K562 (cell line): ENCODE data around the gene EXOC4. TPM values are rescaled to one million over a fixed set of nuclear protein-coding genes. Genes with fewer than 3 reads are reported as not detected.

Experiments
- ATAC-seq: fragments of 200-7000 bp; cut with Tn5 transposase; 3 replicates; pipeline ENCODE4 v1.9.1; 2020; ENCODE audit warnings: moderate library complexity
- BruUV-seq: library from RNA; stranded (reverse); fragments of 400-500 nt; replicated peaks from 2 replicates; lab custom pipeline; 2021; lab: Mats Ljungman, UMichigan
- CTCF ChIA-PET: fragments of 300-600 bp; formaldehyde crosslinking; extraction: SDS; loops from one replicate; lab custom pipeline; 2021; ENCODE audit warnings: low intra/inter-chr PET ratio; lab: Yijun Ruan, JAX
- POLR2A ChIA-PET: fragments of 300-600, 350-650 bp; sonication (Branson Sonifier 250); formaldehyde crosslinking; extraction: SDS; loops from one replicate; lab custom pipeline; 2021; ENCODE audit warnings: antibody characterized with exemption, inconsistent platforms; lab: Yijun Ruan, JAX
- DNase-seq, 4 experiments: peaks; one replicate each; pipeline versions ENCODE4 v3.0.0 to v3.0.0-alpha.2; 2011 to 2018; ENCODE audit warnings: low spot score in 3 of 4, mixed read lengths in 3 of 4; ENCODE audit errors: extremely low read depth in 1 of 4
- FAIRE-seq: peaks from 2 replicates; lab custom pipeline; 2011; peaks lifted over from hg19 to GRCh38; lab: Jason Lieb, UNC
- H2AFZ ChIP-seq: 2 replicates; pipeline ENCODE4 v1.6.0; 2011; ENCODE audit warnings: low read depth, low read length, control low read depth, inconsistent platforms
- H3K27ac ChIP-seq: fragments of 200-600 bp; 3 replicates; pipeline ENCODE4 v1.8.0; 2011; ENCODE audit warnings: low read depth, mild to moderate bottlenecking, control low read depth, inconsistent platforms, low read length, moderate library complexity, mixed read lengths; ENCODE audit errors: extremely low read depth
- H3K27me3 ChIP-seq, 2 experiments: fragments of 300-600 bp in 1 of 2; 2 replicates in 1 of 2; 3 replicates in 1 of 2; pipeline versions ENCODE4 v1.6.0 to v1.8.0; 2011; ENCODE audit warnings: inconsistent platforms in 2 of 2, low read length in 2 of 2, mild to moderate bottlenecking in 1 of 2, mixed read lengths in 1 of 2, moderate library complexity in 1 of 2; ENCODE audit not compliant: control insufficient read depth in 2 of 2, insufficient read depth in 2 of 2
- H3K36me3 ChIP-seq: fragments of 300-600 bp; 3 replicates; pipeline ENCODE4 v1.8.0; 2011; ENCODE audit warnings: mild to moderate bottlenecking, low read length, inconsistent platforms; ENCODE audit not compliant: control insufficient read depth, insufficient read depth
- H3K4me1 ChIP-seq, 2 experiments: fragments of 200-600 bp in 1 of 2; replicated peaks in 1 of 2; 2 replicates in 1 of 2; 3 replicates in 1 of 2; pipeline versions ENCODE4 v1.5.1 to v1.8.0; 2011; ENCODE audit warnings: inconsistent platforms in 2 of 2, low read length in 2 of 2, mild to moderate bottlenecking in 1 of 2, mixed read lengths in 1 of 2, moderate library complexity in 1 of 2; ENCODE audit not compliant: control insufficient read depth in 2 of 2, insufficient read depth in 2 of 2
- H3K4me2 ChIP-seq: 2 replicates; pipeline ENCODE4 v1.6.1; 2011; ENCODE audit warnings: low read length, control low read depth, inconsistent platforms, mixed read lengths; ENCODE audit not compliant: insufficient read depth
- H3K4me3 ChIP-seq: fragments of 200-600 bp; sonication (generic), shearing (Covaris generic); 2 replicates; pipeline ENCODE4 v1.5.1; 2016; ENCODE audit warnings: control low read depth, inconsistent platforms
- H3K79me2 ChIP-seq: fragments of 200-600 bp; 3 replicates; pipeline ENCODE4 v1.8.0; 2011; ENCODE audit warnings: low read length, inconsistent platforms; ENCODE audit not compliant: control insufficient read depth, insufficient read depth
- H3K9ac ChIP-seq, 2 experiments: 2 replicates each; pipeline versions ENCODE4 v1.6.0 to v1.6.1; 2011; ENCODE audit warnings: low read depth in 2 of 2, low read length in 2 of 2, control low read depth in 1 of 2, inconsistent platforms in 1 of 2, mild to moderate bottlenecking in 1 of 2, mixed read lengths in 1 of 2; ENCODE audit not compliant: insufficient read depth in 1 of 2
- H3K9me1 ChIP-seq: one replicate; pipeline ENCODE4 v1.6.0; 2011; ENCODE audit warnings: inconsistent platforms, mild to moderate bottlenecking, low read length, moderate library complexity; ENCODE audit not compliant: control insufficient read depth, insufficient read depth
- H3K9me3 ChIP-seq: replicated peaks from 2 replicates; pipeline ENCODE4 v1.5.1; 2011; ENCODE audit warnings: low read depth, low read length, inconsistent platforms; ENCODE audit not compliant: control insufficient read depth, insufficient read depth
- H4K20me1 ChIP-seq: replicated peaks from 2 replicates; pipeline ENCODE4 v1.6.1; 2011; ENCODE audit warnings: low read length, inconsistent platforms, mixed read lengths; ENCODE audit not compliant: control insufficient read depth, insufficient read depth
- BRD9 ChIP-seq: fragments of 450-650 bp; IDR thresholded peaks from 2 replicates; pipeline ENCODE4 v1.6.1; 2018; ENCODE audit warnings: low read depth; ENCODE audit not compliant: partially characterized antibody
- DEAF1 ChIP-seq: fragments of 450-650 bp; formaldehyde crosslinking; IDR thresholded peaks from 2 replicates; pipeline ENCODE4 v1.4.0; 2020; ENCODE audit warnings: mild to moderate bottlenecking, moderate library complexity
- ETS1 ChIP-seq: conservative IDR thresholded peaks from 2 replicates; pipeline ENCODE4 v1.6.1; 2011; ENCODE audit warnings: low read depth, mild to moderate bottlenecking, low read length; ENCODE audit not compliant: control insufficient read depth
- FOSL1 ChIP-seq: fragments of 200-800 bp; sonication (Bioruptor generic); conservative IDR thresholded peaks from 2 replicates; pipeline ENCODE4 v1.6.1; 2016; ENCODE audit warnings: missing genetic modification characterization, missing compliant biosample characterization
- GTF3C2 ChIP-seq: IDR thresholded peaks from 3 replicates; pipeline ENCODE4 v1.6.1; 2011; ENCODE audit warnings: borderline replicate concordance, mild to moderate bottlenecking, moderate library complexity; ENCODE audit not compliant: insufficient read length; ENCODE audit errors: extremely low read depth
- HDAC2 ChIP-seq: fragments of 450-650 bp; IDR thresholded peaks from 2 replicates; pipeline ENCODE4 v1.6.1; 2016; ENCODE audit warnings: mild to moderate bottlenecking
- NFIC ChIP-seq: fragments of 450-650 bp; IDR thresholded peaks from 2 replicates; pipeline ENCODE4 v1.6.1; 2017; ENCODE audit warnings: mild to moderate bottlenecking, inconsistent platforms
- NFXL1 ChIP-seq: fragments of 450-650 bp; formaldehyde crosslinking; IDR thresholded peaks from 2 replicates; pipeline ENCODE4 v1.4.0; 2021; ENCODE audit warnings: mild to moderate bottlenecking
- TAF7 ChIP-seq: fragments of 450-650 bp; IDR thresholded peaks from 2 replicates; pipeline ENCODE4 v1.6.1; 2016; ENCODE audit warnings: missing genetic modification characterization, missing compliant biosample characterization
- TCF15 ChIP-seq: fragments of 250-450 bp; sonication (Bioruptor Pico); IDR thresholded peaks from 2 replicates; pipeline ENCODE4 v1.8.0; 2022; ENCODE audit warnings: moderate library complexity, mild to moderate bottlenecking, inconsistent platforms
- ZC3H8 ChIP-seq: fragments of 450-650 bp; IDR thresholded peaks from 2 replicates; pipeline ENCODE4 v1.6.1; 2017
- ZFX ChIP-seq: sonication (generic); formaldehyde crosslinking; IDR thresholded peaks from 2 replicates; pipeline ENCODE4 v1.8.0; 2022; ENCODE audit warnings: mild to moderate bottlenecking, missing genetic modification reagents, moderate library complexity
- ZNF197 ChIP-seq: fragments of 200-800 bp; sonication (Bioruptor generic); IDR thresholded peaks from 2 replicates; pipeline ENCODE4 v1.6.1; 2016; ENCODE audit warnings: low read depth, missing genetic modification characterization, missing compliant biosample characterization
- ZNF23 ChIP-seq: fragments of 250-450 bp; sonication (Bioruptor Pico); IDR thresholded peaks from 2 replicates; pipeline ENCODE4 v1.4.0; 2020; ENCODE audit warnings: mild to moderate bottlenecking
- ZNF780A ChIP-seq: fragments of 250-450 bp; sonication (Bioruptor Pico); IDR thresholded peaks from 2 replicates; pipeline ENCODE4 v1.5.0; 2021; ENCODE audit warnings: mild to moderate bottlenecking
- WGBS: fragments of 100-300 bp; shearing (Covaris generic); methylation state at CpG from one replicate; pipeline ENCODE4 v1.1.6; 2016; ENCODE audit warnings: low coverage, mixed read lengths; ENCODE audit not compliant: insufficient coverage; ENCODE audit errors: missing lambda C conversion rate; 5-methylcytosine and 5-hydroxymethylcytosine counted together
- in situ Hi-C: fragments of 300-500 bp; cut with MboI; formaldehyde crosslinking; loops from 4 replicates; pipeline ENCODE4 v1.15.0; 2018; ENCODE audit warnings: inconsistent platforms, mixed read lengths
- intact Hi-C: fragments of 100-400 bp; cut with micrococcal nuclease; formaldehyde crosslinking; loops from 2 replicates; pipeline ENCODE4 v1.14.2; 2022
- polyA plus RNA-seq, 8 experiments: library from polyadenylated mRNA; depleted of rRNA in 4 of 8; stranded (reverse) in 5 of 8; unstranded in 3 of 8; fragments of >200 nt; fragmentation: Nextera tagmentation in 2 of 8; fragmentation: Illumina TruSeq in 1 of 8; extraction: Ambion mirVana in 2 of 8; extraction: Trizol in 1 of 8; gene quantifications; 2 replicates each; pipeline versions ENCODE4 v1.2.1 to v1.2.3, GENCODE V29; 2011 to 2014; ENCODE audit warnings: inconsistent platforms in 1 of 8, missing spikeins in 1 of 8
- total RNA-seq, 7 experiments: library from RNA; depleted of rRNA in 6 of 7; stranded (reverse); fragments of >200 nt in 6 of 7; fragmentation: Illumina TruSeq in 2 of 7; extraction: Trizol in 2 of 7; gene quantifications; 2 replicates each; pipeline versions ENCODE4 v1.2.1 to v1.2.3, GENCODE V29; 2011 to 2021; ENCODE audit warnings: low replicate concordance in 1 of 7

Gene EXOC4
- total and polyA plus RNA-seq, 9 of the 15 experiments (the other 6 are each of a cell fraction or from before 2014, with no cell fraction given): 18.5 to 73.1 (median 46.6) TPM

GRCh38 chr7:133754708-133755107, 501.8 kb downstream of the EXOC4 start:
- in situ Hi-C loops: no loop called here
- no peaks in the 10 kb centered on the region for H3K9me1 ChIP-seq
- no peak for FAIRE-seq
- H3K9me3 ChIP-seq: no peaks in the 10 kb centered on the region
- no peaks in the 10 kb centered on the region for H3K27me3 ChIP-seq
- H3K9ac ChIP-seq: no peak overlapping the region
- TF ChIP-seq ZC3H8 (no peak), ETS1 (no peak), TAF7 (tag) (no peak), NFIC (no peak), ZNF23 (CRISPR knock-in tag) (no peak), NFXL1 (CRISPR knock-in tag) (no peak), TCF15 (CRISPR knock-in tag) (no peak), HDAC2 (no peak), GTF3C2 (no peak), ZFX (no peak), FOSL1 (tag) (no peak), DEAF1 (no peak), BRD9 (no peak), ZNF780A (no peak), ZNF197 (CRISPR knock-in tag) (no peak)
- TF ChIP-seq, all 486 proteins: peak for 0
- Histone ChIP-seq H2AFZ (no peak overlapping the region), H3K4me3 (no peak overlapping the region), H4K20me1 (no peaks in the 10 kb centered on the region; the same call in 1 of the 2 replicates), H3K79me2 (no peaks in the 10 kb centered on the region), H3K4me2 (no peak overlapping the region), H3K36me3 (no peaks in the 10 kb centered on the region), H3K4me1 (no peaks in the 10 kb centered on the region), H3K27ac (no peak overlapping the region)
- CTCF ChIA-PET: interaction anchor here (0.5 kb wide), 1 partner anchor 209 kb away, joined by 4 read pairs; no protein-coding TSS in a partner anchor
- intact Hi-C loops: no loop called here
- DNase-seq (no peak), ATAC-seq (no peak)
- no TSS peak for BruUV-seq
- WGBS: 28% methylated on average over 1 of the region's 1 CpG
- POLR2A ChIA-PET: interaction anchor here (1.5 kb wide), 1 partner anchor 373 kb away, joined by 4 read pairs; the partner anchor contains the start of gene LRGUK
